Prostate gland (tissue), 2 donors: ENCODE measurements around the gene GJA5.

ENCODE experiments used
- CTCF ChIP-seq, 4 experiments: fragments of 200-600 bp in 2 of 4; fragments of 450-650 bp in 2 of 4; sonication (generic) in 2 of 4; IDR thresholded peaks; 1 replicate in 3 of 4; 2 replicates in 1 of 4; pipeline ENCODE4 v1.5.1; 2016 to 2019; ENCODE audit warnings: antibody characterized with exemption in 4 of 4, mild to moderate bottlenecking in 2 of 4, moderate library complexity in 2 of 4
- POLR2A ChIP-seq: fragments of 450-650 bp; IDR thresholded peaks from one replicate; pipeline ENCODE4 v1.6.1; 2016; ENCODE audit warnings: antibody characterized with exemption, mild to moderate bottlenecking

- TF ChIP-seq CTCF (IDR thresholded peaks at IDR 0.05) (no peak), POLR2A (no peak)
These were observed 26.1 kb upstream of the GJA5 start for GRCh38 chr1:147786536-147786935.
